ELF-1 (cell line): ENCODE results near the gene KRT39.
"Not testable (repeated sequence)": the region's sequence is repeated elsewhere in the genome, so short reads cannot be mapped to it uniquely, and the experiment has no call there.

Experiments used
- DNase-seq: peaks from one replicate; pipeline ENCODE4 v3.0.0-alpha.2; 2016; ENCODE audit warnings: low read depth, low spot score

KRT39 gene

GRCh38 chr17:40966848-40967247, at the start of gene KRT39:
TSS of gene KRT39 (minus strand) at chr17:40966948. CDS start at chr17:40966856, 92 bp downstream.
- no peak for DNase-seq

- no peak for DNase-seq
Observed at GRCh38 chr17:41015454-41015853, 48.7 kb upstream of the KRT39 start.

- DNase-seq = no peak
Observed at GRCh38 chr17:41013606-41014005, 46.9 kb upstream of the KRT39 start.

- DNase-seq = no peak
Observed at GRCh38 chr17:41013181-41013580, 46.4 kb upstream of the KRT39 start.

- no peak for DNase-seq
Observed at GRCh38 chr17:41012326-41013120, 45.8 kb upstream of the KRT39 start.

- DNase-seq = no peak
Observed at GRCh38 chr17:41010441-41010840, 43.7 kb upstream of the KRT39 start.

GRCh38 chr17:41009936-41010335, 43.2 kb upstream of the KRT39 start:
- no peak for DNase-seq

- peak; percentile 11 for DNase-seq
Observed at GRCh38 chr17:41009301-41009760, 42.6 kb upstream of the KRT39 start.

GRCh38 chr17:41008811-41009210, 42.1 kb upstream of the KRT39 start, which contains the start of gene KRTAP3-1:
TSS of gene KRTAP3-1 (minus strand) at chr17:41009128. CDS start at chr17:41009074, 54 bp downstream.
- peak; percentile 16 for DNase-seq

- no peak for DNase-seq
Observed at GRCh38 chr17:41004397-41004796, 37.6 kb upstream of the KRT39 start.

GRCh38 chr17:41003926-41004325, 37.2 kb upstream of the KRT39 start:
- DNase-seq = no peak

- no peak for DNase-seq
Observed at GRCh38 chr17:41002814-41003213, 36.1 kb upstream of the KRT39 start.

- DNase-seq = no peak
Observed at GRCh38 chr17:41001795-41002194, 35.0 kb upstream of the KRT39 start.

- DNase-seq = not testable (repeated sequence)
Observed at GRCh38 chr17:40999563-40999962, 32.8 kb upstream of the KRT39 start, which contains the start of gene KRTAP3-2. TSS of gene KRTAP3-2 (minus strand) at chr17:40999906. CDS start at chr17:40999853, 53 bp downstream.

GRCh38 chr17:40997361-40997760, 30.6 kb upstream of the KRT39 start:
- no peak for DNase-seq

GRCh38 chr17:40996829-40997228, 30.1 kb upstream of the KRT39 start:
- DNase-seq = no peak

GRCh38 chr17:40995116-40995515, 28.4 kb upstream of the KRT39 start:
- no peak for DNase-seq

- DNase-seq = no peak
Observed at GRCh38 chr17:40993839-40994238, 27.1 kb upstream of the KRT39 start, which contains the start of gene KRTAP3-3. TSS of gene KRTAP3-3 (minus strand) at chr17:40994164. CDS start at chr17:40994097, 67 bp downstream.

GRCh38 chr17:40993084-40993483, 26.3 kb upstream of the KRT39 start:
- DNase-seq = no peak

GRCh38 chr17:40992666-40993065, 25.9 kb upstream of the KRT39 start:
- no peak for DNase-seq

GRCh38 chr17:40986920-40987319, 20.2 kb upstream of the KRT39 start:
- DNase-seq = no peak

GRCh38 chr17:40984226-40984625, 17.5 kb upstream of the KRT39 start, which contains the start of gene KRT40:
TSS of gene KRT40 (minus strand) at chr17:40984326. CDS start at chr17:40984273, 53 bp downstream.
- no peak for DNase-seq

- DNase-seq = no peak
Observed at GRCh38 chr17:40981115-40981514, 14.4 kb upstream of the KRT39 start.
